Stimulated activated CD8-positive, alpha-beta memory T cell treated with anti-CD3 and anti-CD28 coated beads, Interleukin-15, amount 100 ng/mL, for 24 hours (primary cell): ENCODE measurements around the gene GJD3.

ENCODE experiments used
- DNase-seq: peaks from one replicate; pipeline ENCODE4 v3.0.0-alpha.2; 2020; ENCODE audit warnings: low read depth

The GJD3 gene

GRCh38 chr17:40340327-40340726, 24.2 kb downstream of the GJD3 start:
- DNase-seq: no peak

DNA sequence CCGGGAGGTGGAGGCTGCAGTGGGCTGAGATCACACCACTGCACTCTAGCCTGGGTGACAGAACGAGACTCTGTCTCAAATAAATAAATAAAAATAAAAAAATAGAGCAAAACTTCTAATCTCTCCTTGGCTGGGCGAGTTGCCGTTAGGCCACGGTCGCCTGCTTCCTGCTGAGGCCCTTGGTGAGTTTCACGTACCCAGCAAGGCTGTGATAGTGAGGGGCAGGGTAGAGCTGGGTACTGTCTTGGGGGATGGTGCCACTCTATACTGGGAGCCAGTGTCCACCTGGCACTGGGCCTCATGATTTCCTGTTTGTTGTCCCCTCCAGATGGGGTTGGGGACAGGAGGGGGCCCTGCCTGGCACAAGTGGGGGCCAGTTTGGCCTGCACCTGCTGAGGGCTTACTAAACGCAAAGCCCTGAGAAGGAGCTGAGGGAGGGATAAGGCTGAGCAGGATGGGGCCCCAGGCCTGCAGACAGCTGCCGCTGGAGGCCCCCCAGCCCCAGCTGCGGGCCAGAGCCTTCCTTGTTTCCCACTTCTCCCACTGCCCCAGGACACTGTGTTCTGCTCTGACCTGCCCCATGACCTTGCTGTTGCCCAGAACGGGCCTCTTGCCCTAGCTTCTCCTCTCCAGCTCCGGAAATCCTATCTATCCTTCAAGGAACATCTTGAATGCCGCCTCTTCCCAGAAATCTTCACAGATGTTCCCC, 25.4 kb downstream of the GJD3 start:
- no peak for DNase-seq

- DNase-seq: no peak
Observed at GRCh38 chr17:40338058-40338457, 26.5 kb downstream of the GJD3 start.

DNA sequence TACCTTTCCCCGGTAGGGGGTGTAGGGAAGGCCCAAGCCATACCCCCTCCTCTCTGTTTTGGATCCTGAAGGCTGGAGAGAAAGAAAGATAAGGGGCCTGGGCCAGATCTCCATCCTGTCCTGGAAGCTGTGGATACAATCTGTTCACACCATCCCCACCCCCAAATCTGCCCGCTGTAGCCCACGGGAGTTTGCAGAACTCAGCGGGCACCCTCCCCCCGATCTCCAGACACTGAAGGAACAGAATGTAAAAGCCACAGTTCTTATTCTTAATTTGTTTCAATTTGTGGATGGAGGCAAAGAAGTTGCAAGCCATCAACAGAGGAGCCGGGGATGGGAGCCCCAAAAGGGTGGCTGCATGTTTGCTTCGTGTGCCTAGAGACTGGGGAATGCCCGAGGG, 27.2 kb downstream of the GJD3 start:
- DNase-seq: no peak

- no peak for DNase-seq
Observed at GRCh38 chr17:40335620-40336019, 28.9 kb downstream of the GJD3 start.

DNA sequence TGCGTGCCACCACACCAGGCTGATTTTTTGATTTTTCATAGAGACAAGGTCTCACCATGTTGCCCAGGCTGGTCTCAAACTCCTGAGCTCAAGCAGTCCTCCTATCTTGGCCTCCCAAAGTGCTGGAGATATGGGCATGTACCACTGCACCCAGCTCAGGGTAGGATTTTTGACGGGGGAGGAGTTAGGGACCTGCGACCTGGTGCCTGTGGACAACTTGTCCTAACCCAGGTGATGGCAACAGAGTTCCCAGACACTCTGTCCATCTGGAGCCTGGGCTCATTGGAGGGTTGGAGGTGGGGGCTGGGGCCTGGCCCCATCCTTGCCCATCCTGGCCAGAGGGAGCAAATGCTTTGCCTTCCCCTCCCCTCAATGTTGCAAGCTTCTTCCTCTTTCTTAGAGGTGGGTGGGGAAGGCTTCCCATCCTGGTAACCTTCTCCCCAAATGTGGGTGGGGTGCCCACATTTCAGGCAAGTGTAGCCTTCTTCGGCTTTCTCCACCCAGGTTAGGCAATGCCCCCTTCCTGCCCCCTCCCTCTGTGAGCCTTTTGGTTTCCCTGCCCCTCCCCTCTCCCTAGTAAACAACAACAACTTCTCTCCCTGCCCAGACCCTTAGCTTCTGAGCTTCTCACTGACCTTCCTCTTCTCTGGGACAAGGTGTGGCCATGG, 30.6 kb downstream of the GJD3 start:
- no peak for DNase-seq

DNA sequence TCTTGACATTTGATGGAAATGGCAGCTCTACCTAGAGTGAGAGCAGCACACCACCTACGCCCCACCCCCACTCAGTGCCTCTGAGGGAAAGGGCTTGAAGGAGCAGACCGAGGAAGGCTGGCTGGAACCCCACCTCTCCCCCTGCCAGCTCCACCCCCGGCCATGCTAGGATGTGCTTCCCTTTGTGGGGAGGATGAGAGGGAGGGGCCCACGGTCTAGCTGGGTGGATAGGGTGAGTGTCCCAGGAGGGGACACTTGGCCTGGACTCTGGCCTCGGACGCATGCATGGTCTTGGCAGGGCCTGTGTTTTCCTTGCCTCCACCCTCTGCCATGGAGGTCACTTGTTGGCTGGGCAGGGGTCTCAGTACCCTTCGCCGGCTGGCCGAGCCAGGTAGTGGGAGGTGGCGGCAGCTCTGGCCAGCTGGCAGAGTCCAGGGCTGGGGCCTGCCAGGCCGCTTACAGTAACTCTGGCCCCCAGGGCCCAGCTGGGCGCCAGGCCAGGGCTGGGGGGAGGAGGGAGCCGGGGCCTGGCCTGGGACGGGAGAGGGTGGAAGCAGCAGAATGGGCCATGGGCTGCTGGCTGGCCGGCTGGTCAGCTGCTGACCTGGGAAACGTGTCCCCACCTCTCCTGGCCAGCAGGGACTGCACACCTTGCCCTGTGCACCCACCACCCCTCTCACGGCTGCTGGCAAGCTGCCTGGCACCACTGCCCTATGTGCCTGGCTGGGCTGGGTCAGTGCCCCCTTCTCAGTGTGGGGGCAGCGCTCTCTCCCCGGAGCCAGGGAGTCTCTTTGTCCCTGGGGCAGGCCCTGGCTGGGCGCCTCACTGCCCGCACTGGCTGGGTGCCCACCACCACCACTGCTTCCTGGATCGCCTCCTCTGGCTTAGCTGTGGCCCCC, 32.5 kb downstream of the GJD3 start:
- DNase-seq: no peak

DNA sequence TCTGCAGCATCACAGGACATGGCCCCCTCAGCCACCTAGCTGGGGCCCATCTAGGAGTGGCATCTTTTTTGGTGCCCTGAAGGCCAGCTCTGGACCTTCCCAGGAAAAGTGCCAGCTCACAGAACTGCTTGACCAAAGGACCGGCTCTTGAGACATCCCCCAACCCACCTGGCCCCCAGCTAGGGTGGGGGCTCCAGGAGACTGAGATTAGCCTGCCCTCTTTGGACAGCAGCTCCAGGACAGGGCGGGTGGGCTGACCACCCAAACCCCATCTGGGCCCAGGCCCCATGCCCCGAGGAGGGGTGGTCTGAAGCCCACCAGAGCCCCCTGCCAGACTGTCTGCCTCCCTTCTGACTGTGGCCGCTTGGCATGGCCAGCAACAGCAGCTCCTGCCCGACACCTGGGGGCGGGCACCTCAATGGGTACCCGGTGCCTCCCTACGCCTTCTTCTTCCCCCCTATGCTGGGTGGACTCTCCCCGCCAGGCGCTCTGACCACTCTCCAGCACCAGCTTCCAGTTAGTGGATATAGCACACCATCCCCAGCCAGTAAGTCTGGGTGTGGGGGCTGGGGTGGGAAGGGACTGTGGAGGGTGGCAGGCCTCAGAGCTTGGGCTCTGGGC, 33.6 kb downstream of the GJD3 start:
- DNase-seq: no peak

DNA sequence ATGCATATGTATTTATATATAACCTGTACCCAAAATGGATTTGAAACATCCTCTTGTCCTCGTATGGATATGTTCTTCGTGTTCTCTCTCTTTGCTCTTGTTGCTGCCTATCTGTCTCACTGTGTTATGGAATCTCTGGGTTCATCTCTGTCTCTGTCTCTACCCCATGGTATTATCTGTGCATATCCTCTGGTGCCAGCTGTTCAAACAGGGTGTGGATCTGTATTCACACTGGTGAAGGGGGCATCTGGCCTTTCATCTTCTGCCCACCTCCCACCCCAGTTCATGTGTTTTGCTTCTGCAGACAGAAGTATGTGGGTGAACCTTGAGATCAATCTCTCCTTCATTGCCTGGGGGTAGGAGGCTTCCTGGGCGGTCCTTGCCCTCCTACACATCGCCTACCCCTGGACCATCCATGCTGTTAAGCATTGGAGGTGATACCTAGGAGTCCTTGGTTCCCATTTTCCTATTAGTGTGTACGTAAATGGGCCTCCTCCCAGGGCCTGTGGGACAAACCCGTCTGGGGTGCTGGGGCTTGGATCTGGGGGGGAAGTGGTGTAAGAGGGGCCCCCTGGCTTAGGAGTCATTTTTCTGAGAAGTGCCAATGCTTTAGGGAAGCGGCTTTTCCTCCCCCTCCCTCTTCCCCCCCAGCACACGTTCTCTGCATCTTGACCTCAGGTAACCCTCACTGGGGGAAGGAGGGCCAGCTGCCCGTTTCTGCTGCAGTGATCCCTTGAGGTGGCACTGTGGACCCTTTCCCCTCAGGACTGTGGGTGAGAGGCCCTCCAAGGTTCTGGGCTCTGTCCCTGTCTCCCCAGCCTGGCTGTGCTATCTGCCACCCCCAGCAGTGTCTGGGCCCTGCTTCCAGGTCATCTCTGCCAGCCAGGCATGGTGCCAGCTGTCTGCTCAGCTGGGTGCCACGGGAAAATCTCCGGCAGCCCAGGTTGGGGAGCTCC, 34.4 kb downstream of the GJD3 start:
- no peak for DNase-seq

DNA sequence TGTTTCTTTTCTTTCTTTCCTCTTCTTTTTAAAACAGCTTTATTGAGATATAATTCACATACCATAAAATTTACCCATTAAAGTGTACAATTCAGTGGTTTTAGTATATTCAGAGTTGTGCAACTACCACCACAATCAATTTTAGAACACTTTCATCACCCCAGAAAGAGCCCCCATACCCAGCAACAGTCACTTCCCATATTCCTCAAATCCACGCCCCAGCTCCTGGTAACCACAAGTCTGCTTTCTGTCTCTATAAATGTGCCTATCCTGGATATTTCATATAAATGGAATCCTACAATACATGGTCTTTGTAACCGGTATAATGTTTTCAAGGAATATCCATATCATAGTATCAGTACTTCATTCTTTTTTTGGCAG, 36.2 kb downstream of the GJD3 start:
- DNase-seq: no peak

- no peak for DNase-seq
Observed at GRCh38 chr17:40327735-40328385, 36.7 kb downstream of the GJD3 start.

- DNase-seq: no peak
Observed at GRCh38 chr17:40327244-40327729, 37.2 kb downstream of the GJD3 start.

- no peak for DNase-seq
Observed at GRCh38 chr17:40326832-40327199, 37.7 kb downstream of the GJD3 start.

DNA sequence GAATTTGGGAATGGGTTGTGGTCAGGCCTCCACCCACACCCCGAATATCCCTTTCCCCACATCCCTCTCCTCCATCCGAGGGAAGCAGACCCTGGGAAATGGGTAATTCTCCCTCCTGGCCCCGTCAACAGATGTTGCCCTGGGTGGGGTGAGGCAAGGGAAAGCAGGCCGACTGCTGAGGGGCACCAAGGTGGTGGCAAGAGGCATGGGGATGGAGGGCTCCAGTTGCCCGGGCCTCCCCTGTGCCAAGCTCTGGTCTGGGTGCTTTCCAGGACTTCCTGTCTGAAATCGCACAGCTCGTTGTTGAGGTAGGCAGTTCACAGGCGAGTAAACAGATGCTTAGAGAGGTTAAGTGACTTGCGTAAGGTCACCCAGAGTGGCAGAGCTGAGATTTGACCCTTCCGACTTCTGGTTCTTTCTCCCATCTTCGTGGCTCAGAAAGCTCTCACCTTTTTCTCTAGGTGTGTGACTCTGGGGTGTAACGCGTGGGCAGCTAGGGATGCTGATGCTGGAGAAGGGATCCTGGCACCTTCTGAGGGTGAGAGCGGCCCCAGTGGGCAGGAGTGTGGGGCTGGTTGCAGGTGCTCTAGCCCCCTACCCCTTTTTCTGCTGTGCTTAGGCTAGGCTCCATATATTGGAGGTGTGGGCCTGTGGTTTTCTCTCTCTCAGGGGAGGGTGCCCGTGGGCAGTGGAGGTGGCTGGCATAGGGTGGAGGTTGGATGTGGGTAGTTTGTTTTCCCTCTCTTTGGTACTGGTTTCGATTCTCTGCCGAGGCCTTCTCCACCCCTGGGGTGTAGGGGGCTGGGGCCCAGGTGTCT, 38.3 kb downstream of the GJD3 start:
- no peak for DNase-seq

- no peak for DNase-seq
Observed at GRCh38 chr17:40325156-40326013, 39.2 kb downstream of the GJD3 start.

GRCh38 chr17:40323391-40324381, 40.9 kb downstream of the GJD3 start:
- no peak for DNase-seq
